ENCODE data around the gene LRP1B. TPM values are rescaled to one million over a fixed set of nuclear protein-coding genes. Genes with fewer than 3 reads are reported as not detected.

Gene LRP1B
- polyA plus RNA-seq, 2 of the 4 experiments (the other 2 are of a cell fraction), result 0.03 TPM; not detected in 1

DNA sequence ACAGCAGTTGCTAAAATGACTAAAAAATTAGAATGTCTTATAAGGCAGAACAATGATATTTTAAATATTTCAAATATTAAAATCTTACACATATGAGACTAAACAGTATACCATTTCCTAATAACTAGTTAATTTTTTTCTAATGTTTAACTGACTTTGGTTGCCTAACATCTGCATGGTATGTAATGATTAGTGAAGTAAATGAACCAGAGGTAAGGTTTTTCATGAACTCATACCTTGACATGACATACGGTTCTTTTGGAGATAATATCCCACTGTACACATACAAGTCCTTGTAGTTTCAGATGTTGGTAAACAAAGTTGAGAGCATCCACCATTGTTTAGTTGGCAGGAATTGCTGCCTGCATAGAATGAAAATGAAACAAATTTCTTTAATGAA, 1360.2 kb downstream of the LRP1B start:
- Histone ChIP-seq H3K4me1 (no peaks in the 10 kb centered on the region), H3K9me3 (no peaks in the 10 kb centered on the region), H3K4me3 (no peak overlapping the region), H3K4me2 (no peak overlapping the region), H3K27ac (no peak overlapping the region)
- TF ChIP-seq, protein P1, sequence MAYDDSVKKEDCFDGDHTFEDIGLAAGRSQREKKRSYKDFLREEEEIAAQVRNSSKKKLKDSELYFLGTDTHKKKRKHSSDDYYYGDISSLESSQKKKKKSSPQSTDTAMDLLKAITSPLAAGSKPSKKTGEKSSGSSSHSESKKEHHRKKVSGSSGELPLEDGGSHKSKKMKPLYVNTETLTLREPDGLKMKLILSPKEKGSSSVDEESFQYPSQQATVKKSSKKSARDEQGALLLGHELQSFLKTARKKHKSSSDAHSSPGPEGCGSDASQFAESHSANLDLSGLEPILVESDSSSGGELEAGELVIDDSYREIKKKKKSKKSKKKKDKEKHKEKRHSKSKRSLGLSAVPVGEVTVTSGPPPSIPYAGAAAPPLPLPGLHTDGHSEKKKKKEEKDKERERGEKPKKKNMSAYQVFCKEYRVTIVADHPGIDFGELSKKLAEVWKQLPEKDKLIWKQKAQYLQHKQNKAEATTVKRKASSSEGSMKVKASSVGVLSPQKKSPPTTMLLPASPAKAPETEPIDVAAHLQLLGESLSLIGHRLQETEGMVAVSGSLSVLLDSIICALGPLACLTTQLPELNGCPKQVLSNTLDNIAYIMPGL (CRISPR knock-in tag; IDR thresholded peaks at IDR 0.05; ENCODE audit: borderline replicate concordance), result no peak
- TF ChIP-seq RNF2 (IDR thresholded peaks at IDR 0.05; ENCODE audit: borderline replicate concordance, low read depth) (no peak), HOXB13 (CRISPR knock-in tag; IDR thresholded peaks at IDR 0.05; ENCODE audit: low read depth) (no peak), CHD2 (IDR thresholded peaks at IDR 0.05; ENCODE audit: low read length, partially characterized antibody) (no peak), ZC3H11A (IDR thresholded peaks at IDR 0.05) (no peak), RCOR1 (IDR thresholded peaks at IDR 0.05; ENCODE audit: low read depth, low read length) (no peak), CHD4 (IDR thresholded peaks at IDR 0.05; ENCODE audit: borderline replicate concordance) (no peak)
- TF ChIP-seq, protein P2, sequence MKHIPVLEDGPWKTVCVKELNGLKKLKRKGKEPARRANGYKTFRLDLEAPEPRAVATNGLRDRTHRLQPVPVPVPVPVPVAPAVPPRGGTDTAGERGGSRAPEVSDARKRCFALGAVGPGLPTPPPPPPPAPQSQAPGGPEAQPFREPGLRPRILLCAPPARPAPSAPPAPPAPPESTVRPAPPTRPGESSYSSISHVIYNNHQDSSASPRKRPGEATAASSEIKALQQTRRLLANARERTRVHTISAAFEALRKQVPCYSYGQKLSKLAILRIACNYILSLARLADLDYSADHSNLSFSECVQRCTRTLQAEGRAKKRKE (CRISPR knock-in tag; IDR thresholded peaks at IDR 0.05; ENCODE audit: low read depth), result no peak
- no peak for DNase-seq (ENCODE audit: low read depth in 1 of 2, low spot score in 1 of 2)
- WGBS (ENCODE audit: missing lambda C conversion rate), result 52% methylated on average over 1 of the region's 1 CpG
- no peak for ATAC-seq
- CTCF ChIA-PET, result no interaction called here
- POLR2A ChIA-PET, result no interaction called here
- no peak for FAIRE-seq

DNA sequence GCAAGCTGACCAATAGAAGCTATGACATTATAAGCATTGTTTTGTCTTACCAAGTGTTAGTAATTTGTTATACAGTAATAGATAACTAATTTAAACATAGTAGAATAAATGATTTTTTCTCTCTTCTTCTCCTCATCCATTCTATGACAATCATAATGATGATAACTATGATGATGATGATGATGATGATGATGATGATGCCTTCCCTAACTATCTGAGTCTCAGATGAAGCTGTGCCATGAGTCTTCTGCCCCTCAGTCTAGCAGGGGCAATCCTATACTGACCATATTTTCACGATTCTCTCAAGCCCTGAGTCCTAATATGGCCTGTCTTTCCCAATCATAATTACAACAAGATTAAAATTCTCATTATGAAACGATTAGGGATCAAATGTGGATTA, 1369.0 kb downstream of the LRP1B start:
- Histone ChIP-seq H3K27ac (no peak overlapping the region), H3K4me1 (no peaks in the 10 kb centered on the region), H3K4me3 (no peak overlapping the region), H3K4me2 (no peak overlapping the region), H3K9me3 (no peaks in the 10 kb centered on the region)
- POLR2A ChIA-PET, result no interaction called here
- 12% methylated on average over 2 of the region's 2 CpGs for WGBS (ENCODE audit: missing lambda C conversion rate)
- FAIRE-seq, result no peak
- no peak for DNase-seq (ENCODE audit: low read depth in 1 of 2, low spot score in 1 of 2)
- no peak for TF ChIP-seq BHLHE40 (IDR thresholded peaks at IDR 0.05; ENCODE audit: low read depth, low read length)
- no peak for TF ChIP-seq FOXS1 (CRISPR knock-in tag; IDR thresholded peaks at IDR 0.05)
- TF ChIP-seq ESRRA (IDR thresholded peaks at IDR 0.05; ENCODE audit: borderline replicate concordance, low read length), result no peak
- no peak for TF ChIP-seq KDM5A (IDR thresholded peaks at IDR 0.05)
- no peak for TF ChIP-seq RNF2 (IDR thresholded peaks at IDR 0.05; ENCODE audit: borderline replicate concordance, low read depth)
- no peak for TF ChIP-seq RCOR1 (IDR thresholded peaks at IDR 0.05; ENCODE audit: low read depth, low read length)
- no peak for TF ChIP-seq HOXA7 (CRISPR knock-in tag; IDR thresholded peaks at IDR 0.05)
- no peak for TF ChIP-seq POLR2A (IDR thresholded peaks at IDR 0.05; ENCODE audit: low read length)
- TF ChIP-seq, protein P2 (CRISPR knock-in tag; IDR thresholded peaks at IDR 0.05; ENCODE audit: low read depth), result no peak
- TF ChIP-seq, protein P3, sequence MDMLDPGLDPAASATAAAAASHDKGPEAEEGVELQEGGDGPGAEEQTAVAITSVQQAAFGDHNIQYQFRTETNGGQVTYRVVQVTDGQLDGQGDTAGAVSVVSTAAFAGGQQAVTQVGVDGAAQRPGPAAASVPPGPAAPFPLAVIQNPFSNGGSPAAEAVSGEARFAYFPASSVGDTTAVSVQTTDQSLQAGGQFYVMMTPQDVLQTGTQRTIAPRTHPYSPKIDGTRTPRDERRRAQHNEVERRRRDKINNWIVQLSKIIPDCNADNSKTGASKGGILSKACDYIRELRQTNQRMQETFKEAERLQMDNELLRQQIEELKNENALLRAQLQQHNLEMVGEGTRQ (IDR thresholded peaks at IDR 0.05), result no peak
- TF ChIP-seq NPAS2 (CRISPR knock-in tag; IDR thresholded peaks at IDR 0.05; ENCODE audit: borderline replicate concordance), result no peak
- TF ChIP-seq, protein P4, sequence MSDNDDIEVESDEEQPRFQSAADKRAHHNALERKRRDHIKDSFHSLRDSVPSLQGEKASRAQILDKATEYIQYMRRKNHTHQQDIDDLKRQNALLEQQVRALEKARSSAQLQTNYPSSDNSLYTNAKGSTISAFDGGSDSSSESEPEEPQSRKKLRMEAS (IDR thresholded peaks at IDR 0.05), result no peak
- CTCF ChIA-PET, result no interaction called here
- no peak for ATAC-seq

DNA sequence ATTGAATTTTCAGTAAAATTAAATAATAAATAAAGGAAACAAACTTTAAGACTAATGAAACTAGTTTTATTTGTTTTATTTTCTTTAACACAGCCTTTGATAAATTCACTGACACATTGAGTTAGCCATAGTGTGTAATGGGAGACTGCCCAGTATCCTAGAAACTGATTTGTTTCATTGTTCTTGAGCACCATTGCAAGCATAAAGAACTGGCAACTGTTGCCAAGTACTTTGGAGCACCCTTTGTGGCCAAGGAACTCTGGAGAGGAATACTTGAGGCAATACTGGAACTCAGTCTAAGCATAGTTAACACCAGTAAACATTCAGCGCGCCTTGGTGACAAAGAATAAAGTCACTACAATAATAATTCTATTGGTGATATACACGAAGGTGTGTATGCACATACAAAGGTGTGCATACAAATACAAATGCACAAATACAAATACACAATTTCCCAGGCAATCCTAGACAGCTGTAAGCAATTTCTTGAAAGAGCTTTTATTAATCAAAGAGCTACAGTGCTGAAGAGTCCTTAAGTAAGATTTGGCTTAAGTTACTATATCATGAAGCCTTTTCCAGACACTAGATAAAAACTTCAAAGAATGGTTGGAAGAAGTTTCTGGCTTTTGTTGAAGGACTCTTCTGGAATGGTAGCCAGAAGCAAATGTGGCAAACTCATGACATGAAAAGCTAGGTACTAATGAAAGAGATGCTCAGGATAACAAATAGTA, 1371.2 kb downstream of the LRP1B start:
- DNase-seq (ENCODE audit: low read depth in 1 of 2, low spot score in 1 of 2) (no peak), FAIRE-seq (no peak), ATAC-seq (no peak)
- Histone ChIP-seq H3K9me3 (no peaks in the 10 kb centered on the region), H3K4me1 (no peaks in the 10 kb centered on the region), H3K4me3 (no peak overlapping the region), H3K27ac (no peak overlapping the region), H3K4me2 (no peak overlapping the region)
- ChIA-PET CTCF (no interaction called here), POLR2A (no interaction called here)
- TF ChIP-seq, protein P5, sequence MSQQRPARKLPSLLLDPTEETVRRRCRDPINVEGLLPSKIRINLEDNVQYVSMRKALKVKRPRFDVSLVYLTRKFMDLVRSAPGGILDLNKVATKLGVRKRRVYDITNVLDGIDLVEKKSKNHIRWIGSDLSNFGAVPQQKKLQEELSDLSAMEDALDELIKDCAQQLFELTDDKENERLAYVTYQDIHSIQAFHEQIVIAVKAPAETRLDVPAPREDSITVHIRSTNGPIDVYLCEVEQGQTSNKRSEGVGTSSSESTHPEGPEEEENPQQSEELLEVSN (IDR thresholded peaks at IDR 0.05; ENCODE audit: borderline replicate concordance, low read depth), result no peak
- TF ChIP-seq FOSB (CRISPR knock-in tag; IDR thresholded peaks at IDR 0.05) (no peak), ZNF302 (CRISPR knock-in tag; IDR thresholded peaks at IDR 0.05) (no peak), HOXA7 (CRISPR knock-in tag; IDR thresholded peaks at IDR 0.05) (no peak), EHMT2 (IDR thresholded peaks at IDR 0.05; ENCODE audit: low read depth) (no peak), CEBPB (IDR thresholded peaks at IDR 0.05) (no peak)
- TF ChIP-seq, protein P6, sequence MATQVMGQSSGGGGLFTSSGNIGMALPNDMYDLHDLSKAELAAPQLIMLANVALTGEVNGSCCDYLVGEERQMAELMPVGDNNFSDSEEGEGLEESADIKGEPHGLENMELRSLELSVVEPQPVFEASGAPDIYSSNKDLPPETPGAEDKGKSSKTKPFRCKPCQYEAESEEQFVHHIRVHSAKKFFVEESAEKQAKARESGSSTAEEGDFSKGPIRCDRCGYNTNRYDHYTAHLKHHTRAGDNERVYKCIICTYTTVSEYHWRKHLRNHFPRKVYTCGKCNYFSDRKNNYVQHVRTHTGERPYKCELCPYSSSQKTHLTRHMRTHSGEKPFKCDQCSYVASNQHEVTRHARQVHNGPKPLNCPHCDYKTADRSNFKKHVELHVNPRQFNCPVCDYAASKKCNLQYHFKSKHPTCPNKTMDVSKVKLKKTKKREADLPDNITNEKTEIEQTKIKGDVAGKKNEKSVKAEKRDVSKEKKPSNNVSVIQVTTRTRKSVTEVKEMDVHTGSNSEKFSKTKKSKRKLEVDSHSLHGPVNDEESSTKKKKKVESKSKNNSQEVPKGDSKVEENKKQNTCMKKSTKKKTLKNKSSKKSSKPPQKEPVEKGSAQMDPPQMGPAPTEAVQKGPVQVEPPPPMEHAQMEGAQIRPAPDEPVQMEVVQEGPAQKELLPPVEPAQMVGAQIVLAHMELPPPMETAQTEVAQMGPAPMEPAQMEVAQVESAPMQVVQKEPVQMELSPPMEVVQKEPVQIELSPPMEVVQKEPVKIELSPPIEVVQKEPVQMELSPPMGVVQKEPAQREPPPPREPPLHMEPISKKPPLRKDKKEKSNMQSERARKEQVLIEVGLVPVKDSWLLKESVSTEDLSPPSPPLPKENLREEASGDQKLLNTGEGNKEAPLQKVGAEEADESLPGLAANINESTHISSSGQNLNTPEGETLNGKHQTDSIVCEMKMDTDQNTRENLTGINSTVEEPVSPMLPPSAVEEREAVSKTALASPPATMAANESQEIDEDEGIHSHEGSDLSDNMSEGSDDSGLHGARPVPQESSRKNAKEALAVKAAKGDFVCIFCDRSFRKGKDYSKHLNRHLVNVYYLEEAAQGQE (IDR thresholded peaks at IDR 0.05), result no peak
- 54% methylated on average over 3 of the region's 3 CpGs for WGBS (ENCODE audit: missing lambda C conversion rate)

Measured in A549 (cell line).